Measurements from ENCODE around the gene INPP1. TPM values are rescaled to one million over a fixed set of nuclear protein-coding genes. Genes with fewer than 3 reads are reported as not detected.
"Not testable (repeated sequence)": the region's sequence is repeated elsewhere in the genome, so short reads cannot be mapped to it uniquely, and the experiment has no call there.

The INPP1 gene
- total and polyA plus RNA-seq, 2 donors, result 21.5 to 22.3 TPM

GRCh38 chr2:190319555-190320498 lies 23.6 kb upstream of the INPP1 start, which contains the start of gene HIBCH:
HIBCH (minus strand) TSS chr2:190319826; CDS start chr2:190319750, 76 bp downstream.
- DNase-seq (ENCODE audit: extremely low spot score), result peak; percentile 98
- 1% methylated on average over 50 of the region's 50 CpGs for WGBS
- Histone ChIP-seq H3K4me3 (ENCODE audit: low read depth, low read length) (peak within 1 kb of the TSS; percentile 63), H3K4me1 (ENCODE audit: insufficient read depth) (no peaks in the 10 kb centered on the region), H3K27ac (ENCODE audit: low read depth) (peak within 1 kb of the TSS; percentile 62), H3K36me3 (ENCODE audit: insufficient read depth) (no peaks in the 10 kb centered on the region)

DNA sequence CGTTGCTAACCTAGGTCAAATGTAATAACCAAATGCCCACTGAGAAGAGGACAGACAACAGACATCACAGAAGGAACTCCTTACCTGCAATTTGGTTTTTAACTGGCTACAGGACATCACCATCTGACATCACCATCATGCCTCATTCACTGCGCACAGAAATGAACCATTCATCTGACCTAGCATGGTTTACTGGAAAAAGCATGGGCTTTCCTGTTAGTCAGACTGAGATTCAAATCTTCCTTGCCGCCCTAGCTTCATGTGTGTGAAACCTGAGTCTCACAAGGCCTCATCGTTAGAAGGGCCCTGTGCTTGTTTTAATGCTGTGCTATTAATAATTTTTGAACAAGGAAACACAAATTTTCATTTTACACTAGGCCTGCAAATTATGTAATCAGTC lies 22.7 kb upstream of the INPP1 start:
- H3K4me3 ChIP-seq (ENCODE audit: low read depth, low read length), result no peak overlapping the region
- 86% methylated on average over 4 of the region's 4 CpGs for WGBS
- no peak for DNase-seq (ENCODE audit: extremely low spot score)

GRCh38 chr2:190323406-190323805 lies 20.0 kb upstream of the INPP1 start:
- no peaks in the 10 kb centered on the region for H3K4me1 ChIP-seq (ENCODE audit: insufficient read depth)
- H3K4me3 ChIP-seq (ENCODE audit: low read depth, low read length), result no peak overlapping the region
- H3K27ac ChIP-seq (ENCODE audit: low read depth), result no peak overlapping the region
- H3K36me3 ChIP-seq (ENCODE audit: insufficient read depth), result no peaks in the 10 kb centered on the region
- no peak for DNase-seq (ENCODE audit: extremely low spot score)

More for the DNA sequence above, 22.7 kb upstream of the INPP1 start:
- Histone ChIP-seq H3K27ac (ENCODE audit: low read depth) (no peak overlapping the region), H3K4me1 (ENCODE audit: insufficient read depth) (no peaks in the 10 kb centered on the region), H3K36me3 (ENCODE audit: insufficient read depth) (no peaks in the 10 kb centered on the region)

GRCh38 chr2:190325588-190325987 lies 17.8 kb upstream of the INPP1 start:
- 75% methylated on average over 2 of the region's 2 CpGs for WGBS
- Histone ChIP-seq H3K4me1 (ENCODE audit: insufficient read depth) (no peaks in the 10 kb centered on the region), H3K36me3 (ENCODE audit: insufficient read depth) (no peaks in the 10 kb centered on the region), H3K27ac (ENCODE audit: low read depth) (no peak overlapping the region), H3K4me3 (ENCODE audit: low read depth, low read length) (no peak overlapping the region)
- DNase-seq (ENCODE audit: extremely low spot score), result no peak

GRCh38 chr2:190327867-190328572 lies 15.4 kb upstream of the INPP1 start:
- H3K27ac ChIP-seq (ENCODE audit: low read depth), result no peak overlapping the region
- H3K36me3 ChIP-seq (ENCODE audit: insufficient read depth), result no peaks in the 10 kb centered on the region
- DNase-seq (ENCODE audit: extremely low spot score), result no peak
- no peak overlapping the region for H3K4me3 ChIP-seq (ENCODE audit: low read depth, low read length)
- no peaks in the 10 kb centered on the region for H3K4me1 ChIP-seq (ENCODE audit: insufficient read depth)
- WGBS, result 80% methylated on average over 4 of the region's 4 CpGs

GRCh38 chr2:190328573-190329147 lies 14.7 kb upstream of the INPP1 start:
- WGBS, result 89% methylated on average over 3 of the region's 3 CpGs
- no peak overlapping the region for H3K4me3 ChIP-seq (ENCODE audit: low read depth, low read length)
- no peaks in the 10 kb centered on the region for H3K4me1 ChIP-seq (ENCODE audit: insufficient read depth)
- H3K27ac ChIP-seq (ENCODE audit: low read depth), result no peak overlapping the region
- H3K36me3 ChIP-seq (ENCODE audit: insufficient read depth), result no peaks in the 10 kb centered on the region
- DNase-seq (ENCODE audit: extremely low spot score), result no peak

- no peak for DNase-seq (ENCODE audit: extremely low spot score)
- 64% methylated on average over 8 of the region's 8 CpGs for whole genome bisulfite sequencing
- H3K27ac ChIP-seq (ENCODE audit: low read depth), result no peak overlapping the region
- H3K4me3 ChIP-seq (ENCODE audit: low read depth, low read length), result no peak overlapping the region
- H3K36me3 ChIP-seq (ENCODE audit: insufficient read depth), result no peaks in the 10 kb centered on the region
- no peaks in the 10 kb centered on the region for H3K4me1 ChIP-seq (ENCODE audit: insufficient read depth)
Measured at GRCh38 chr2:190333395-190333794, 10.0 kb upstream of the INPP1 start.

- WGBS, result 85% methylated on average over 2 of the region's 2 CpGs
- Histone ChIP-seq H3K4me1 (ENCODE audit: insufficient read depth) (no peaks in the 10 kb centered on the region), H3K27ac (ENCODE audit: low read depth) (no peak overlapping the region), H3K4me3 (ENCODE audit: low read depth, low read length) (no peak overlapping the region), H3K36me3 (ENCODE audit: insufficient read depth) (no peaks in the 10 kb centered on the region)
- DNase-seq (ENCODE audit: extremely low spot score), result no peak
Measured at GRCh38 chr2:190333928-190334327, 9.5 kb upstream of the INPP1 start.

DNA sequence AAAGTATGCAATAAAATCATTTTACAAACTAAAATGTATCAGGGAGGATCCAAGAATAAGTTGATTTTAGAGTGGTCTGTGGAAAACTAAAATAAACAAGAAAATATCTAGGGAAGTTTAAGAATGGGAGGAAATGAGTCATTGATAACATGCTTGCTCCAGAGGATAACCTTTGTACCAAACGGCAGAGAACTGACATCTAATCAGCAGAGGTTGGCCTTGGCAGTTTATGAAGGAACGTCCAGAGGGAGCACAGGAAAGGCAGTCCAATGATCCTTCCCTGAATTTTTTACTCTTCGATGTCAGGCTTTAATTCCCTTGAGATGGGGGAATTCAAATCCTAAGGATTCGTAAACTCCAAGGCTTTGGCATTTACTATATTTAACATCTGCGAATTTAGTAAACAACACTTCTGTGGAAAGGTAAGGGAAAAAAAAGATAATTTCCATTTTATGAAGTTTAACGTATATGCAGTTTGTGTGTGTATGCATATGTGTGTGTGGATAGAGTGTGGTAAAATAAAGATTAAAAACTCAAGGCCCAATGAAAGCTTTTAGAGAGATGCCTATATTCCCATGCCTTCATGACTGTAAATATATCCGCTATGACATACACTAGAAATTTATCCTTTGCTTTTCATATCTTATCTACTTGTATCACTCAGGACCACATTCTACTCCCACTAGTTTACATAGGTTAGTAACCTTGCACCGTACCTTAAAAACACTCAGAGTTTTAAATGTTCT lies 8.7 kb upstream of the INPP1 start:
- H3K36me3 ChIP-seq (ENCODE audit: insufficient read depth), result no peaks in the 10 kb centered on the region
- H3K4me1 ChIP-seq (ENCODE audit: insufficient read depth), result no peaks in the 10 kb centered on the region
- no peak overlapping the region for H3K4me3 ChIP-seq (ENCODE audit: low read depth, low read length)
- no peak overlapping the region for H3K27ac ChIP-seq (ENCODE audit: low read depth)
- no peak for DNase-seq (ENCODE audit: extremely low spot score)
- 60% methylated on average over 8 of the region's 8 CpGs for WGBS

GRCh38 chr2:190335225-190335559 lies 8.2 kb upstream of the INPP1 start:
- H3K27ac ChIP-seq (ENCODE audit: low read depth), result no peak overlapping the region
- no peaks in the 10 kb centered on the region for H3K4me1 ChIP-seq (ENCODE audit: insufficient read depth)
- no peak for DNase-seq (ENCODE audit: extremely low spot score)

DNA sequence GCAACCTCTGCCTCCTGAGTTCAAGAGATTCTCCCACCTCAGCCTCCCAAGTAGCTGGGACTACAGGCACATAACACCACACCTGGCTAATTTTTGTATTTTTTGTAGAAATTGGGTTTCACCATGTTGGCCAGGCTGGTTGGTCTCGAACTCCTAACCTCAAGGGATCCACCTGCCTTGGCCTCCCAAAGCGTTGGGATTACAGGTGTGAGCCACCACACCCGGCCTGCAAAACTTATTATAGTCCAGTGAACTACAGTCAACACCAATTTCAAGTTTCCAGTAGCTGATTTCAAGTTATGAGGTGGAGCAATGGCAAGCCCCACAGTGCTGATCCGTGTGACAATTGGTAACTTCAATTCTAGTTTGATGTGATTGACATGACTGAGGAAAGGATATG lies 7.8 kb upstream of the INPP1 start:
- WGBS, result 93% methylated on average over 4 of the region's 4 CpGs
- not testable (repeated sequence) for H3K27ac ChIP-seq (ENCODE audit: low read depth); H3K4me1 ChIP-seq (ENCODE audit: insufficient read depth)

More at GRCh38 chr2:190335225-190335559, 8.2 kb upstream of the INPP1 start:
- Histone ChIP-seq H3K4me3 (ENCODE audit: low read depth, low read length) (no peak overlapping the region), H3K36me3 (ENCODE audit: insufficient read depth) (no peaks in the 10 kb centered on the region)

DNA sequence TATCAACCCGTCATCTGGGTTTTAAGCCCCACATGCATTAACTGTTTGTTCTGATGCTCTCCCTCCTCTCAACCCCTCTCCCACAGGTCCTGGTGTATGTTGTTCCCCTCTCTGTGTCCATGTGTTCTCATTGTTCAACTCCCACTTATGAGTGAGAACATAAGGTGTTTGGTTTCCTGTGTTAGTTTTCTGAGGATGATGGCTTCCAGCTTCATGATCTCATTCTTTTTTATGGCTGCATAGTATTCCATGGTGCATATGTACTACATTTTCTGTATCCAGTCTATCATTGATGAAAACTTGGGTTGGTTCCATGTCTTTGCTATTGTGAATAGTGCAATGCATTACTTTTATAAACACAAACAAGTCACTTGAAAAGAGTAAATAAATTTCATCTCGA lies 7.0 kb upstream of the INPP1 start:
- DNase-seq (ENCODE audit: extremely low spot score), result no peak
- Histone ChIP-seq H3K4me3 (ENCODE audit: low read depth, low read length) (no peak overlapping the region), H3K4me1 (ENCODE audit: insufficient read depth) (no peaks in the 10 kb centered on the region), H3K36me3 (ENCODE audit: insufficient read depth) (no peaks in the 10 kb centered on the region), H3K27ac (ENCODE audit: low read depth) (no peak overlapping the region)
- WGBS, result 97% methylated on average over 2 of the region's 2 CpGs

More for the DNA sequence above, 7.8 kb upstream of the INPP1 start:
- DNase-seq (ENCODE audit: extremely low spot score); H3K4me3 ChIP-seq (ENCODE audit: low read depth, low read length); H3K36me3 ChIP-seq (ENCODE audit: insufficient read depth): not testable (repeated sequence)

GRCh38 chr2:190338453-190338852 lies 4.9 kb upstream of the INPP1 start:
- H3K27ac ChIP-seq (ENCODE audit: low read depth), result no peak overlapping the region
- 76% methylated on average over 1 of the region's 1 CpG for WGBS
- no peak for DNase-seq (ENCODE audit: extremely low spot score)

More at GRCh38 chr2:190338453-190338852, 4.9 kb upstream of the INPP1 start:
- no peak overlapping the region for H3K4me3 ChIP-seq (ENCODE audit: low read depth, low read length)
- no peaks in the 10 kb centered on the region for H3K4me1 ChIP-seq (ENCODE audit: insufficient read depth)
- no peaks in the 10 kb centered on the region for H3K36me3 ChIP-seq (ENCODE audit: insufficient read depth)

All from urinary bladder (tissue), 4 donors.